H1 (cell line): ENCODE measurements around the gene ST6GALNAC2.
"Not testable (repeated sequence)": the region's sequence is repeated elsewhere in the genome, so short reads cannot be mapped to it uniquely, and the experiment has no call there.

Source experiments
- CTCF ChIP-seq, 3 experiments: IDR thresholded peaks; 1 replicate in 2 of 3; 2 replicates in 1 of 3; pipeline versions ENCODE4 v1.5.1 to v1.6.1; 2011; ENCODE audit warnings: low read length in 3 of 3, mild to moderate bottlenecking in 3 of 3, inconsistent platforms in 2 of 3, low read depth in 1 of 3, moderate library complexity in 1 of 3; ENCODE audit not compliant: insufficient read depth in 1 of 3; ENCODE audit errors: control extremely low read depth in 1 of 3
- EP300 ChIP-seq, 2 experiments: IDR thresholded peaks; 1 replicate in 1 of 2; 2 replicates in 1 of 2; pipeline ENCODE4 v1.6.1; 2011 to 2012; ENCODE audit warnings: low read depth in 2 of 2, low read length in 2 of 2, mild to moderate bottlenecking in 2 of 2, borderline replicate concordance in 1 of 2, inconsistent platforms in 1 of 2, moderate library complexity in 1 of 2
- KDM1A ChIP-seq: fragments of 200-600, 300-600 bp; sonication (generic); IDR thresholded peaks from 2 replicates; pipeline ENCODE4 v1.7.1; 2016; ENCODE audit warnings: mild to moderate bottlenecking, low read length, borderline replicate concordance
- POLR2A ChIP-seq, 2 experiments: IDR thresholded peaks; 1 replicate in 1 of 2; 2 replicates in 1 of 2; pipeline ENCODE4 v1.6.1; 2011; ENCODE audit warnings: low read depth in 2 of 2, low read length in 2 of 2, mild to moderate bottlenecking in 2 of 2; ENCODE audit errors: control extremely low read depth in 1 of 2
- POLR2AphosphoS5 ChIP-seq: IDR thresholded peaks from 2 replicates; pipeline ENCODE4 v1.6.1; 2011; ENCODE audit warnings: low read depth, low read length

- not testable (repeated sequence) for TF ChIP-seq KDM1A; POLR2A (IDR thresholded peaks at IDR 0.05; ENCODE audit: control extremely low read depth in 1 of 2, low read depth in 2 of 2, low read length in 2 of 2); POLR2AphosphoS5; EP300 (IDR thresholded peaks at IDR 0.05; ENCODE audit: borderline replicate concordance in 1 of 2, low read depth in 2 of 2, low read length in 2 of 2); CTCF (IDR thresholded peaks at IDR 0.05; ENCODE audit: control extremely low read depth in 1 of 3, insufficient read depth in 1 of 3, low read depth in 1 of 3, low read length in 3 of 3)
Observed at GRCh38 chr17:76606685-76607084, 21.0 kb upstream of the ST6GALNAC2 start.
